Thyroid gland (tissue), 4 donors: Measurements from ENCODE around the gene FOXO6. TPM values are rescaled to one million over a fixed set of nuclear protein-coding genes. Genes with fewer than 3 reads are reported as not detected.

Source experiments
- DNase-seq, 2 donors: peaks; one replicate each; pipeline ENCODE4 v3.0.0-alpha.2; 2019
- H3K27ac ChIP-seq, 3 donors: fragments of 200-600 bp; sonication (generic); 1 replicate in 2 of 3; 2 replicates in 1 of 3; pipeline ENCODE4 v1.5.1; 2016 to 2019; ENCODE audit warnings: mild to moderate bottlenecking in 1 of 3, moderate library complexity in 1 of 3
- H3K27me3 ChIP-seq: fragments of 200-600 bp; sonication (generic); one replicate; pipeline ENCODE4 v1.5.1; 2019
- H3K36me3 ChIP-seq, 2 donors: fragments of 200-600 bp; sonication (generic); one replicate each; pipeline ENCODE4 v1.5.1; 2016 to 2019
- H3K4me1 ChIP-seq, 2 donors: fragments of 200-600 bp; sonication (generic); one replicate each; pipeline ENCODE4 v1.5.1; 2017 to 2019
- H3K4me3 ChIP-seq, 3 donors: fragments of 200-600 bp; sonication (generic); replicated peaks in 1 of 3; 1 replicate in 2 of 3; 2 replicates in 1 of 3; pipeline ENCODE4 v1.5.1; 2016; ENCODE audit warnings: mild to moderate bottlenecking in 1 of 3
- H3K9me3 ChIP-seq: fragments of 200-600 bp; sonication (generic); one replicate; pipeline ENCODE4 v1.5.1; 2017
- CTCF ChIP-seq, 6 experiments: fragments of 200-600 bp in 3 of 6; fragments of 450-650 bp in 3 of 6; sonication (generic) in 3 of 6; IDR thresholded peaks; one replicate each; pipeline ENCODE4 v1.5.1; 2016 to 2019; ENCODE audit warnings: antibody characterized with exemption in 6 of 6, mild to moderate bottlenecking in 2 of 6, inconsistent platforms in 1 of 6, moderate library complexity in 1 of 6
- POLR2A ChIP-seq, 2 donors: fragments of 450-650 bp; IDR thresholded peaks; one replicate each; pipeline ENCODE4 v1.6.1; 2017; ENCODE audit warnings: antibody characterized with exemption in 2 of 2, mild to moderate bottlenecking in 2 of 2, moderate library complexity in 1 of 2
- WGBS, 2 donors: methylation state at CpG; one replicate each; pipeline ENCODE4 v1.1.5; 2017; 5-methylcytosine and 5-hydroxymethylcytosine counted together
- intact Hi-C: fragments of 100-400 bp; cut with DNase I; formaldehyde crosslinking; loops from one replicate; pipeline ENCODE4 v1.15.1; 2023
- total RNA-seq, 4 donors: library from RNA; depleted of rRNA; stranded (reverse); fragments of >200 nt; gene quantifications; one replicate each; pipeline ENCODE4 v1.2.3, GENCODE V29; 2016

FOXO6 gene
- total RNA-seq, 4 donors from 2014 or later = 1.1 to 4.2 (median 2.6) TPM

- Histone ChIP-seq H3K4me1 (peaks cover 30 to 43% of the 10 kb centered on the region in 2 donors), H3K27ac (peak overlapping the region; percentile 85 to 99 (median 99)), H3K27me3 (no peaks in the 10 kb centered on the region), H3K9me3 (no peaks in the 10 kb centered on the region), H3K36me3 (no peaks in the 10 kb centered on the region), H3K4me3 (peak overlapping the region; percentile 37 to 54 (median 50))
- TF ChIP-seq POLR2A (IDR thresholded peaks at IDR 0.05) (peak in 1 of 2 donors; percentile 44), CTCF (IDR thresholded peaks at IDR 0.05) (peak in 1 of 6 experiments; percentile 17)
- intact Hi-C loops = no loop called here
- WGBS, 2 donors = 1 to 2% methylated on average over 8 to 12 of the region's 48 CpGs
- peak; percentile 81 to 86 for DNase-seq
Measured at GRCh38 chr1:41382480-41383090, 21.4 kb downstream of the FOXO6 start.

GRCh38 chr1:41383094-41383852 lies 22.0 kb downstream of the FOXO6 start:
- Histone ChIP-seq H3K27ac (peak overlapping the region; percentile 85 to 99 (median 99)), H3K27me3 (no peaks in the 10 kb centered on the region), H3K9me3 (no peaks in the 10 kb centered on the region), H3K4me1 (peaks cover 31 to 49% of the 10 kb centered on the region in 2 donors), H3K36me3 (no peaks in the 10 kb centered on the region), H3K4me3 (peak overlapping the region; percentile 20 to 54 (median 21))
- WGBS, 2 donors = 10 to 11% methylated on average over 29 to 43 of the region's 45 CpGs
- intact Hi-C loops = no loop called here
- peak; percentile 51 to 54 for DNase-seq
- TF ChIP-seq POLR2A (IDR thresholded peaks at IDR 0.05) (no peak), CTCF (IDR thresholded peaks at IDR 0.05) (no peak)

GRCh38 chr1:41384579-41384978 lies 23.3 kb downstream of the FOXO6 start:
- TF ChIP-seq POLR2A (IDR thresholded peaks at IDR 0.05) (no peak), CTCF (IDR thresholded peaks at IDR 0.05) (no peak)
- Histone ChIP-seq H3K4me1 (peaks cover 31 to 51% of the 10 kb centered on the region in 2 donors), H3K9me3 (no peaks in the 10 kb centered on the region), H3K4me3 (no peak overlapping the region), H3K36me3 (no peaks in the 10 kb centered on the region), H3K27me3 (no peaks in the 10 kb centered on the region), H3K27ac (no peak overlapping the region)
- no peak for DNase-seq
- intact Hi-C loops = no loop called here

- H3K4me1 ChIP-seq = peaks cover 23 to 41% of the 10 kb centered on the region in 2 donors
Measured at GRCh38 chr1:41385398-41386195, 24.4 kb downstream of the FOXO6 start.

More at GRCh38 chr1:41385398-41386195, 24.4 kb downstream of the FOXO6 start:
- H3K27me3 ChIP-seq = no peaks in the 10 kb centered on the region
- H3K4me3 ChIP-seq = no peak overlapping the region
- H3K27ac ChIP-seq = no peak overlapping the region
- no peaks in the 10 kb centered on the region for H3K36me3 ChIP-seq
- WGBS, 2 donors = 69 to 73% methylated on average over 9 of the region's 12 CpGs
- H3K9me3 ChIP-seq = no peaks in the 10 kb centered on the region
- intact Hi-C loops = no loop called here
- no peak for DNase-seq
- TF ChIP-seq POLR2A (IDR thresholded peaks at IDR 0.05) (no peak), CTCF (IDR thresholded peaks at IDR 0.05) (no peak)
